ENCODE results near the gene BICC1.

BICC1 gene

GRCh38 chr10:58698777-58699356 is 186.2 kb downstream of the BICC1 start:
- DNase-seq (ENCODE audit: low read depth): no peak
- no peak overlapping the region for H3K4me3 ChIP-seq (ENCODE audit: low read depth, low read length)
- TF ChIP-seq CTCF (IDR thresholded peaks at IDR 0.05; ENCODE audit: low read depth, low read length) (no peak), POLR2A (IDR thresholded peaks at IDR 0.05; ENCODE audit: extremely low read depth, insufficient read length) (no peak), MYC (IDR thresholded peaks at IDR 0.05; ENCODE audit: low read depth, low read length) (no peak), MAX (IDR thresholded peaks at IDR 0.05; ENCODE audit: low read depth, low read length) (no peak)

GRCh38 chr10:58700591-58700990 is 187.9 kb downstream of the BICC1 start:
- no peak overlapping the region for H3K4me3 ChIP-seq (ENCODE audit: low read depth, low read length)
- DNase-seq (ENCODE audit: low read depth): no peak
- TF ChIP-seq MYC (IDR thresholded peaks at IDR 0.05; ENCODE audit: low read depth, low read length) (no peak), CTCF (IDR thresholded peaks at IDR 0.05; ENCODE audit: low read depth, low read length) (no peak), MAX (IDR thresholded peaks at IDR 0.05; ENCODE audit: low read depth, low read length) (no peak), POLR2A (IDR thresholded peaks at IDR 0.05; ENCODE audit: extremely low read depth, insufficient read length) (no peak)

GRCh38 chr10:58701405-58702135 is 188.9 kb downstream of the BICC1 start:
- TF ChIP-seq CTCF (IDR thresholded peaks at IDR 0.05; ENCODE audit: low read depth, low read length) (no peak), POLR2A (IDR thresholded peaks at IDR 0.05; ENCODE audit: extremely low read depth, insufficient read length) (no peak), MAX (IDR thresholded peaks at IDR 0.05; ENCODE audit: low read depth, low read length) (no peak), MYC (IDR thresholded peaks at IDR 0.05; ENCODE audit: low read depth, low read length) (no peak)
- DNase-seq (ENCODE audit: low read depth): no peak
- H3K4me3 ChIP-seq (ENCODE audit: low read depth, low read length): no peak overlapping the region

GRCh38 chr10:58704226-58704625 is 191.6 kb downstream of the BICC1 start:
- TF ChIP-seq MAX (IDR thresholded peaks at IDR 0.05; ENCODE audit: low read depth, low read length) (no peak), POLR2A (IDR thresholded peaks at IDR 0.05; ENCODE audit: extremely low read depth, insufficient read length) (no peak), MYC (IDR thresholded peaks at IDR 0.05; ENCODE audit: low read depth, low read length) (no peak), CTCF (IDR thresholded peaks at IDR 0.05; ENCODE audit: low read depth, low read length) (no peak)
- DNase-seq (ENCODE audit: low read depth): no peak
- no peak overlapping the region for H3K4me3 ChIP-seq (ENCODE audit: low read depth, low read length)

- H3K4me3 ChIP-seq (ENCODE audit: low read depth, low read length): no peak overlapping the region
- TF ChIP-seq CTCF (IDR thresholded peaks at IDR 0.05; ENCODE audit: low read depth, low read length) (no peak), POLR2A (IDR thresholded peaks at IDR 0.05; ENCODE audit: extremely low read depth, insufficient read length) (no peak), MYC (IDR thresholded peaks at IDR 0.05; ENCODE audit: low read depth, low read length) (no peak), MAX (IDR thresholded peaks at IDR 0.05; ENCODE audit: low read depth, low read length) (no peak)
- DNase-seq (ENCODE audit: low read depth): no peak
These were observed 192.0 kb downstream of the BICC1 start for GRCh38 chr10:58704671-58705141.
